IPS-18a (cell line): ENCODE results near the gene PLSCR3.

Source experiments
- H3K27ac ChIP-seq: one replicate; pipeline ENCODE4 v1.5.1; 2013; ENCODE audit warnings: low read length
- H3K27me3 ChIP-seq: one replicate; pipeline ENCODE4 v1.6.1; 2013; ENCODE audit warnings: mild to moderate bottlenecking, low read length; ENCODE audit not compliant: control insufficient read depth, insufficient read depth
- H3K36me3 ChIP-seq: one replicate; pipeline ENCODE4 v1.6.1; 2013; ENCODE audit warnings: low read depth, low read length; ENCODE audit not compliant: control insufficient read depth
- H3K4me1 ChIP-seq: one replicate; pipeline ENCODE4 v1.6.1; 2013; ENCODE audit warnings: low read depth, low read length; ENCODE audit not compliant: control insufficient read depth
- H3K4me3 ChIP-seq: one replicate; pipeline ENCODE4 v1.5.1; 2013; ENCODE audit warnings: low read length
- H3K9ac ChIP-seq: one replicate; pipeline ENCODE4 v1.6.1; 2013; ENCODE audit warnings: mild to moderate bottlenecking, low read length, moderate library complexity
- H3K9me3 ChIP-seq: one replicate; pipeline ENCODE4 v1.6.1; 2013; ENCODE audit warnings: low read depth, low read length; ENCODE audit not compliant: control insufficient read depth

PLSCR3 gene

GRCh38 chr17:7423679-7424078 is 29.4 kb upstream of the PLSCR3 start:
- peaks cover under 1% of the 10 kb centered on the region for H3K36me3 ChIP-seq
- no peak overlapping the region for H3K27ac ChIP-seq
- H3K9ac ChIP-seq = no peak overlapping the region
- H3K4me1 ChIP-seq = peaks cover 4% of the 10 kb centered on the region
- H3K27me3 ChIP-seq = no peaks in the 10 kb centered on the region
- H3K9me3 ChIP-seq = no peaks in the 10 kb centered on the region
- no peak overlapping the region for H3K4me3 ChIP-seq

- no peak overlapping the region for H3K9ac ChIP-seq
- no peak overlapping the region for H3K27ac ChIP-seq
- H3K4me1 ChIP-seq = peaks cover 6% of the 10 kb centered on the region
- H3K36me3 ChIP-seq = peaks cover 5% of the 10 kb centered on the region
- no peaks in the 10 kb centered on the region for H3K9me3 ChIP-seq
- no peak overlapping the region for H3K4me3 ChIP-seq
- H3K27me3 ChIP-seq = no peaks in the 10 kb centered on the region
Measured at GRCh38 chr17:7421186-7421585, 26.9 kb upstream of the PLSCR3 start.

GRCh38 chr17:7419819-7420610 is 25.7 kb upstream of the PLSCR3 start, which contains the start of gene SPEM1:
SPEM1 (plus strand) TSS chr17:7420324; CDS start chr17:7420385, 61 bp downstream.
- Histone ChIP-seq H3K36me3 (peaks cover 14% of the 10 kb centered on the region), H3K9me3 (no peaks in the 10 kb centered on the region), H3K27me3 (no peaks in the 10 kb centered on the region), H3K9ac (no peak within 1 kb of the TSS), H3K4me1 (peaks cover 6% of the 10 kb centered on the region), H3K27ac (no peak within 1 kb of the TSS), H3K4me3 (no peak within 1 kb of the TSS)

- Histone ChIP-seq H3K4me3 (no peak overlapping the region), H3K9ac (no peak overlapping the region), H3K27me3 (no peaks in the 10 kb centered on the region), H3K4me1 (peaks cover 6% of the 10 kb centered on the region), H3K9me3 (no peaks in the 10 kb centered on the region), H3K36me3 (peaks cover 16% of the 10 kb centered on the region), H3K27ac (no peak overlapping the region)
Measured at GRCh38 chr17:7418472-7419152, 24.3 kb upstream of the PLSCR3 start.

- H3K27me3 ChIP-seq = no peaks in the 10 kb centered on the region
Measured at GRCh38 chr17:7417056-7417655, 22.8 kb upstream of the PLSCR3 start.

GRCh38 chr17:7416323-7416722 is 22.0 kb upstream of the PLSCR3 start:
- Histone ChIP-seq H3K4me3 (no peak overlapping the region), H3K9ac (no peak overlapping the region), H3K9me3 (no peaks in the 10 kb centered on the region), H3K4me1 (peaks cover 6% of the 10 kb centered on the region), H3K27ac (no peak overlapping the region), H3K36me3 (peaks cover 16% of the 10 kb centered on the region), H3K27me3 (no peaks in the 10 kb centered on the region)

More at GRCh38 chr17:7417056-7417655, 22.8 kb upstream of the PLSCR3 start:
- H3K27ac ChIP-seq = no peak overlapping the region
- H3K4me1 ChIP-seq = peaks cover 6% of the 10 kb centered on the region
- H3K4me3 ChIP-seq = no peak overlapping the region
- H3K9me3 ChIP-seq = no peaks in the 10 kb centered on the region
- H3K9ac ChIP-seq = no peak overlapping the region
- H3K36me3 ChIP-seq = peaks cover 16% of the 10 kb centered on the region

- peaks cover 16% of the 10 kb centered on the region for H3K36me3 ChIP-seq
- H3K27me3 ChIP-seq = no peaks in the 10 kb centered on the region
- H3K27ac ChIP-seq = no peak overlapping the region
- H3K4me3 ChIP-seq = no peak overlapping the region
- no peaks in the 10 kb centered on the region for H3K9me3 ChIP-seq
- no peak overlapping the region for H3K9ac ChIP-seq
- H3K4me1 ChIP-seq = peaks cover 6% of the 10 kb centered on the region
Measured at GRCh38 chr17:7415784-7416183, 21.5 kb upstream of the PLSCR3 start.

- peaks cover 24% of the 10 kb centered on the region for H3K36me3 ChIP-seq
- no peak overlapping the region for H3K9ac ChIP-seq
- H3K4me3 ChIP-seq = no peak overlapping the region
- no peaks in the 10 kb centered on the region for H3K9me3 ChIP-seq
- no peaks in the 10 kb centered on the region for H3K27me3 ChIP-seq
- no peak overlapping the region for H3K27ac ChIP-seq
- H3K4me1 ChIP-seq = peaks cover 6% of the 10 kb centered on the region
Measured at GRCh38 chr17:7414837-7415236, 20.5 kb upstream of the PLSCR3 start.

- H3K36me3 ChIP-seq = peaks cover 33% of the 10 kb centered on the region
- no peaks in the 10 kb centered on the region for H3K27me3 ChIP-seq
- H3K4me1 ChIP-seq = peaks cover under 1% of the 10 kb centered on the region
- H3K4me3 ChIP-seq = no peak overlapping the region
- H3K27ac ChIP-seq = no peak overlapping the region
- H3K9ac ChIP-seq = no peak overlapping the region
- H3K9me3 ChIP-seq = no peaks in the 10 kb centered on the region
Measured at GRCh38 chr17:7413346-7413985, 19.1 kb upstream of the PLSCR3 start.

- H3K9ac ChIP-seq = no peak overlapping the region
- H3K4me1 ChIP-seq = peaks cover 9% of the 10 kb centered on the region
- no peak overlapping the region for H3K27ac ChIP-seq
- H3K9me3 ChIP-seq = no peaks in the 10 kb centered on the region
- H3K4me3 ChIP-seq = no peak overlapping the region
- peaks cover 31% of the 10 kb centered on the region for H3K36me3 ChIP-seq
- H3K27me3 ChIP-seq = no peaks in the 10 kb centered on the region
Measured at GRCh38 chr17:7411427-7411750, 17.1 kb upstream of the PLSCR3 start.

GRCh38 chr17:7410634-7411426 is 16.5 kb upstream of the PLSCR3 start:
- no peak overlapping the region for H3K27ac ChIP-seq
- H3K4me1 ChIP-seq = peaks cover 13% of the 10 kb centered on the region
- H3K9ac ChIP-seq = no peak overlapping the region
- H3K27me3 ChIP-seq = no peaks in the 10 kb centered on the region
- H3K4me3 ChIP-seq = no peak overlapping the region
- no peaks in the 10 kb centered on the region for H3K9me3 ChIP-seq
- H3K36me3 ChIP-seq = peaks cover 30% of the 10 kb centered on the region
